HCT116 (cell line): ENCODE measurements around the gene TTC16. TPM values are rescaled to one million over a fixed set of nuclear protein-coding genes. Genes with fewer than 3 reads are reported as not detected.

Experiments used
- ATAC-seq: fragments of 200-7000 bp; cut with Tn5 transposase; 2 replicates; pipeline ENCODE4 v1.9.1; 2020; ENCODE audit warnings: mild to moderate bottlenecking, moderate library complexity
- BruUV-seq: library from RNA; stranded (reverse); fragments of 400-500 nt; replicated peaks from 2 replicates; lab custom pipeline; 2021; lab: Mats Ljungman, UMichigan
- CTCF ChIA-PET: fragments of 300-600 bp; sonication (Branson Sonifier 250); formaldehyde crosslinking; loops from one replicate; lab custom pipeline; 2021; ENCODE audit warnings: antibody characterized with exemption; lab: Charles Lee
- POLR2A ChIA-PET: fragments of 300-600, 350-600 bp; sonication (Branson Sonifier 250); formaldehyde crosslinking; loops from one replicate; lab custom pipeline; 2021; ENCODE audit warnings: antibody characterized with exemption; lab: Charles Lee
- RAD21 ChIA-PET, 2 experiments: fragments of 300-600 bp; sonication (Branson Sonifier 250); formaldehyde crosslinking; loops; one replicate each; lab custom pipeline; 2023; ENCODE audit warnings: low total read pairs in 2 of 2; ENCODE audit not compliant: uncharacterized antibody in 2 of 2, unreplicated experiment in 2 of 2, low non-redundant PET in 1 of 2; lab: Charles Lee
- DNase-seq: peaks from one replicate; pipeline ENCODE4 v3.0.0-alpha.2; 2010; ENCODE audit warnings: low read depth, low spot score
- H2AFZ ChIP-seq: fragments of 200-600 bp; shearing (Covaris generic), sonication (generic); 2 replicates; pipeline ENCODE4 v1.6.1; 2017; ENCODE audit warnings: low read depth, mixed run types, mixed read lengths, antibody characterized with exemption, low read length; ENCODE audit not compliant: poor library complexity, severe bottlenecking
- H3K27ac ChIP-seq: 2 replicates; pipeline ENCODE4 v1.5.1; 2012; ENCODE audit warnings: low read depth, low read length
- H3K27me3 ChIP-seq: fragments of 200-600 bp; sonication (generic); 2 replicates; pipeline ENCODE4 v1.6.1; 2016; ENCODE audit warnings: mixed run types, low read length, mixed read lengths; ENCODE audit not compliant: insufficient read depth
- H3K36me3 ChIP-seq, 2 experiments: fragments of 200-500 bp in 1 of 2; fragments of 200-600 bp in 1 of 2; sonication (Bioruptor generic) in 1 of 2; sonication (generic) in 1 of 2; 2 replicates each; pipeline versions ENCODE4 v1.5.1 to v1.6.1; 2014 to 2016; ENCODE audit warnings: low read length in 2 of 2, inconsistent platforms in 1 of 2, mixed read lengths in 1 of 2, mixed run types in 1 of 2; ENCODE audit not compliant: insufficient read depth in 2 of 2, control insufficient read depth in 1 of 2
- H3K4me1 ChIP-seq, 2 experiments: fragments of 200-600 bp in 1 of 2; sonication (generic) in 1 of 2; 2 replicates each; pipeline versions ENCODE4 v1.5.1 to v1.6.1; 2012 to 2017; ENCODE audit warnings: low read length in 2 of 2, inconsistent platforms in 1 of 2, mild to moderate bottlenecking in 1 of 2, mixed read lengths in 1 of 2, mixed run types in 1 of 2, moderate library complexity in 1 of 2; ENCODE audit not compliant: insufficient read depth in 2 of 2, control insufficient read depth in 1 of 2
- H3K4me2 ChIP-seq: fragments of 200-600 bp; sonication (generic); 2 replicates; pipeline ENCODE4 v1.6.1; 2017; ENCODE audit warnings: mixed run types, low read length, mixed read lengths
- H3K4me3 ChIP-seq, 2 experiments: fragments of 200-600 bp in 1 of 2; sonication (generic) in 1 of 2; replicated peaks in 1 of 2; 2 replicates each; pipeline ENCODE4 v1.5.1; 2011 to 2016; ENCODE audit warnings: low read length in 2 of 2, control low read depth in 1 of 2, low read depth in 1 of 2, mild to moderate bottlenecking in 1 of 2, mixed read lengths in 1 of 2, mixed run types in 1 of 2
- H3K79me2 ChIP-seq: fragments of 200-600 bp; sonication (generic); 2 replicates; pipeline ENCODE4 v1.6.1; 2017; ENCODE audit warnings: mild to moderate bottlenecking, mixed run types, low read length, moderate library complexity, mixed read lengths; ENCODE audit not compliant: insufficient read depth
- H3K9ac ChIP-seq: fragments of 200-600 bp; sonication (generic); 2 replicates; pipeline ENCODE4 v1.6.1; 2016; ENCODE audit warnings: low read length, mixed read lengths
- H3K9me2 ChIP-seq: fragments of 200-600 bp; sonication (generic), shearing (Covaris generic); 2 replicates; pipeline ENCODE4 v1.6.1; 2017; ENCODE audit warnings: mixed run types, mild to moderate bottlenecking, moderate library complexity; ENCODE audit not compliant: insufficient read depth
- H3K9me3 ChIP-seq, 2 experiments: fragments of 200-500 bp in 1 of 2; fragments of 200-600 bp in 1 of 2; sonication (Bioruptor generic) in 1 of 2; sonication (generic) in 1 of 2; 2 replicates each; pipeline ENCODE4 v1.6.1; 2014 to 2017; ENCODE audit warnings: low read length in 2 of 2, mixed read lengths in 2 of 2, inconsistent platforms in 1 of 2, low read depth in 1 of 2, mild to moderate bottlenecking in 1 of 2, mixed run types in 1 of 2, moderate library complexity in 1 of 2; ENCODE audit not compliant: control insufficient read depth in 1 of 2, insufficient read depth in 1 of 2
- H4K20me1 ChIP-seq: fragments of 200-600 bp; sonication (generic), shearing (Covaris generic); 2 replicates; pipeline ENCODE4 v1.6.1; 2017; ENCODE audit warnings: mixed run types, mild to moderate bottlenecking, moderate library complexity; ENCODE audit not compliant: insufficient read depth
- CBX3 ChIP-seq: IDR thresholded peaks from 2 replicates; pipeline ENCODE4 v1.6.1; 2012; ENCODE audit warnings: low read depth
- EGR1 ChIP-seq: IDR thresholded peaks from 2 replicates; pipeline ENCODE4 v1.6.1; 2012; ENCODE audit warnings: low read depth
- EZH2 ChIP-seq: fragments of 200-600 bp; sonication (generic); IDR thresholded peaks from 2 replicates; pipeline ENCODE4 v1.6.1; 2017; ENCODE audit warnings: antibody characterized with exemption, mixed run types
- EZH2phosphoT487 ChIP-seq: fragments of 200-600 bp; IDR thresholded peaks from 2 replicates; pipeline ENCODE4 v1.6.1; 2018; ENCODE audit warnings: antibody characterized with exemption, borderline replicate concordance
- FOSL1 ChIP-seq: IDR thresholded peaks from 2 replicates; pipeline ENCODE4 v1.6.1; 2012; ENCODE audit warnings: low read depth
- JUND ChIP-seq: IDR thresholded peaks from 2 replicates; pipeline ENCODE4 v1.6.1; 2012
- POLR2A ChIP-seq: IDR thresholded peaks from 2 replicates; pipeline ENCODE4 v1.7.0; 2011; ENCODE audit warnings: borderline replicate concordance; ENCODE audit not compliant: insufficient read depth, insufficient read length; ENCODE audit errors: extremely low read depth
- REST ChIP-seq: IDR thresholded peaks from 2 replicates; pipeline ENCODE4 v1.6.1; 2012; ENCODE audit warnings: low read depth
- TCF7L2 ChIP-seq: IDR thresholded peaks from 2 replicates; pipeline ENCODE4 v1.7.0; 2011; ENCODE audit warnings: borderline replicate concordance, inconsistent platforms; ENCODE audit not compliant: insufficient read depth, insufficient read length; ENCODE audit errors: extremely low read depth
- YY1 ChIP-seq: IDR thresholded peaks from 2 replicates; pipeline ENCODE4 v1.6.1; 2011; ENCODE audit warnings: low read length, low read depth, moderate library complexity, mild to moderate bottlenecking; ENCODE audit not compliant: insufficient replicate concordance; ENCODE audit errors: extremely low read depth
- ZBTB33 ChIP-seq: IDR thresholded peaks from 2 replicates; pipeline ENCODE4 v1.6.1; 2011; ENCODE audit warnings: mild to moderate bottlenecking, low read length, moderate library complexity; ENCODE audit not compliant: insufficient replicate concordance; ENCODE audit errors: extremely low read depth
- ZFX ChIP-seq: fragments of 450-650 bp; IDR thresholded peaks from 2 replicates; pipeline ENCODE4 v1.6.1; 2017
- ZNF274 ChIP-seq: fragments of 200-500 bp; sonication (Bioruptor generic); IDR thresholded peaks from 2 replicates; pipeline ENCODE4 v1.6.1; 2014; ENCODE audit warnings: mild to moderate bottlenecking, low read depth, low read length, inconsistent platforms
- intact Hi-C: fragments of 100-400 bp; cut with micrococcal nuclease; formaldehyde crosslinking; loops from 2 replicates; pipeline ENCODE4 v1.10.0; 2022
- total RNA-seq: library from RNA; stranded (reverse); gene quantifications from one replicate; pipeline ENCODE4 v1.2.1, GENCODE V29; 2021; ENCODE audit not compliant: unreplicated experiment
- TF ChIP-seq, protein P1 (sequence below): IDR thresholded peaks from 2 replicates; pipeline ENCODE4 v1.6.1; 2012
- TF ChIP-seq, protein P2 (sequence below): IDR thresholded peaks from 2 replicates; pipeline ENCODE4 v1.6.1; 2012

TTC16 gene
- total RNA-seq, 1 experiment from 2014 or later = not detected

DNA sequence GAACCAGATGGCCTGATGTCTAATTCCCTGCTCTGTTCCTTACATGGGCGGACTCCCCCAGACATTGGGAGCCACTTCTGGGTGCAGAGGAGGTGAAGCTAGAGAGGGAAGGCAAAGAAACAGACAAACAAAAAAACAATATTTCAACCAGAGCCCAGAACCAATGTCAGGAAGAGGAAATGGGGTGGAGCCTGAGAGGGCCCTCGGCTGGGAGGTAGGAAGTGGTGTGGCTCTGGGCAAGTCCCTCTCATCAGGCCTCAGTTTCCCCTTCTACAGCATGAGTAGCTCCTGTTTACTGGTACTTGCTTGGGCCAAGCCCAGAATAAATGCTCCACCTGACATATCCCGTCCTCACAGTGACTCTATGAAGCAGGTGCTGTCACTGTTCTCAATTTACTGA, 51.5 kb downstream of the TTC16 start:
- Histone ChIP-seq H3K4me1 (peaks cover 13 to 21% of the 10 kb centered on the region in 2 experiments), H3K9me2 (no peaks in the 10 kb centered on the region)
- no peak for TF ChIP-seq TCF7L2
- no peak for TF ChIP-seq FOSL1
- TF ChIP-seq YY1 = no peak
- no peak for TF ChIP-seq EGR1
- TF ChIP-seq, all 23 proteins: peak for 0
- Histone ChIP-seq H4K20me1 (no peaks in the 10 kb centered on the region), H3K79me2 (no peaks in the 10 kb centered on the region), H3K4me2 (no peak overlapping the region), H3K36me3 (no peaks in the 10 kb centered on the region), H3K27ac (no peak overlapping the region), H3K9ac (no peak overlapping the region), H3K4me3 (no peak overlapping the region), H3K27me3 (no peaks in the 10 kb centered on the region), H2AFZ (no peak overlapping the region), H3K9me3 (no peaks in the 10 kb centered on the region)
- ChIA-PET RAD21 (no interaction called here), CTCF (interaction anchor here (1.1 kb wide), 1 partner anchor 103 kb away, joined by 4 read pairs; no protein-coding TSS in a partner anchor), POLR2A (no interaction called here)
- intact Hi-C loops = no loop called here
- no TSS peak for BruUV-seq
- ATAC-seq (no peak), DNase-seq (no peak)

DNA sequence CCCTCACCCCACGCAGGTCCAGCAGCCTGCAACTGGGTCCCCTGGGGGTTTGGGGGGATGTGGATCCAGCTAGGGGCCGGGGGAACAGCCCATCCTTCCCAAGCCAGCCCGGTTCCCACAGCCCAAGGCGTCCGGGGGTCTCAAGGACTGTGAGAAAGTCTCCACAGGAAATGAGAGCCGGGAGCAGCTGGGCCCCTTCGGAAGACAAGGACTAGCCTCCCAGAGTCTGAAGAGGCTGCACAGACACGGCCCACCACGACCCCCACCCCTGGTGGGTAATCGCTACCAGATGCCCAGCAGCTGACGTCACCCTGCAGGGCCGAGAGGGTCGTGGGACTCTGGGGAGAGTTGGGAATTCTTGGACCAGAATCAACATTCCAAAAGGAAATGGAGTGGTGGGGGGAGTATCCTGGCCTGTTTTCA, 52.0 kb downstream of the TTC16 start:
- RAD21 ChIA-PET = no interaction called here
- Histone ChIP-seq H3K4me3 (no peak overlapping the region), H3K79me2 (no peaks in the 10 kb centered on the region), H2AFZ (no peak overlapping the region), H3K27ac (no peak overlapping the region), H4K20me1 (no peaks in the 10 kb centered on the region), H3K4me1 (peaks cover 13 to 21% of the 10 kb centered on the region in 2 experiments), H3K4me2 (no peak overlapping the region), H3K9ac (no peak overlapping the region), H3K36me3 (no peaks in the 10 kb centered on the region), H3K9me2 (no peaks in the 10 kb centered on the region), H3K9me3 (no peaks in the 10 kb centered on the region), H3K27me3 (no peaks in the 10 kb centered on the region)
- DNase-seq (no peak), ATAC-seq (no peak)
- CTCF ChIA-PET = no interaction called here
- POLR2A ChIA-PET = no interaction called here
- BruUV-seq = no TSS peak
- intact Hi-C loops = no loop called here
- TF ChIP-seq, protein P1, sequence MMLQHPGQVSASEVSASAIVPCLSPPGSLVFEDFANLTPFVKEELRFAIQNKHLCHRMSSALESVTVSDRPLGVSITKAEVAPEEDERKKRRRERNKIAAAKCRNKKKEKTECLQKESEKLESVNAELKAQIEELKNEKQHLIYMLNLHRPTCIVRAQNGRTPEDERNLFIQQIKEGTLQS = no peak
- TF ChIP-seq CBX3 = no peak
- TF ChIP-seq EZH2 = no peak
- TF ChIP-seq ZNF274 = no peak
- TF ChIP-seq REST = no peak
- no peak for TF ChIP-seq EZH2phosphoT487
- TF ChIP-seq ZFX = no peak
- TF ChIP-seq POLR2A = no peak
- TF ChIP-seq, protein P2, sequence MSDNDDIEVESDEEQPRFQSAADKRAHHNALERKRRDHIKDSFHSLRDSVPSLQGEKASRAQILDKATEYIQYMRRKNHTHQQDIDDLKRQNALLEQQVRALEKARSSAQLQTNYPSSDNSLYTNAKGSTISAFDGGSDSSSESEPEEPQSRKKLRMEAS = no peak
- TF ChIP-seq TCF7L2 = no peak
- no peak for TF ChIP-seq EGR1
- TF ChIP-seq YY1 = no peak
- TF ChIP-seq JUND = no peak
- no peak for TF ChIP-seq ZBTB33
